ENCODE measurements around the gene ANKH. TPM values are rescaled to one million over a fixed set of nuclear protein-coding genes. Genes with fewer than 3 reads are reported as not detected.
"Not testable (repeated sequence)": the region's sequence is repeated elsewhere in the genome, so short reads cannot be mapped to it uniquely, and the experiment has no call there.

ANKH gene
- polyA plus RNA-seq, 4 donors = 33.0 to 82.2 (median 41.9) TPM

- no peak overlapping the region for H3K4me3 ChIP-seq (ENCODE audit: low read depth in 1 of 3, low read length in 3 of 3)
- no peaks in the 10 kb centered on the region for H3K9me3 ChIP-seq (ENCODE audit: control insufficient read depth in 2 of 2, insufficient read depth in 1 of 2, low read depth in 1 of 2, low read length in 1 of 2)
- H3K27ac ChIP-seq (ENCODE audit: low read depth in 1 of 3, low read length in 2 of 3) = peak overlapping the region; percentile 54 to 68 (median 59)
- FAIRE-seq (no peak), DNase-seq (peak in 1 of 2 donors; percentile 21)
- 25 to 61% (median 43%) methylated on average over 9 of the region's 9 CpGs for WGBS, 3 donors
- peaks cover 0 to 17% (median 2%) of the 10 kb centered on the region in 3 donors for H3K36me3 ChIP-seq (ENCODE audit: control insufficient read depth in 3 of 3, insufficient read depth in 2 of 3, low read depth in 1 of 3, low read length in 3 of 3)
- no peaks in the 10 kb centered on the region for H3K27me3 ChIP-seq (ENCODE audit: control insufficient read depth in 3 of 3, insufficient read depth in 3 of 3, low read length in 3 of 3)
- peaks cover 3 to 52% (median 7%) of the 10 kb centered on the region in 3 donors for H3K4me1 ChIP-seq (ENCODE audit: control insufficient read depth in 3 of 3, insufficient read depth in 2 of 3, low read depth in 1 of 3, low read length in 2 of 3)
These were observed 21.0 kb downstream of the ANKH start for GRCh38 chr5:14850419-14851049.

GRCh38 chr5:14849516-14850294, 21.9 kb downstream of the ANKH start:
- Histone ChIP-seq H3K4me3 (ENCODE audit: low read depth in 1 of 3, low read length in 3 of 3) (no peak overlapping the region), H3K4me1 (ENCODE audit: control insufficient read depth in 3 of 3, insufficient read depth in 2 of 3, low read depth in 1 of 3, low read length in 2 of 3) (peaks cover 3 to 44% (median 7%) of the 10 kb centered on the region in 3 donors), H3K36me3 (ENCODE audit: control insufficient read depth in 3 of 3, insufficient read depth in 2 of 3, low read depth in 1 of 3, low read length in 3 of 3) (peaks cover 0 to 17% (median 2%) of the 10 kb centered on the region in 3 donors), H3K27ac (ENCODE audit: low read depth in 1 of 3, low read length in 2 of 3) (peak overlapping the region in 1 of 3 donors; percentile 59), H3K27me3 (ENCODE audit: control insufficient read depth in 3 of 3, insufficient read depth in 3 of 3, low read length in 3 of 3) (no peaks in the 10 kb centered on the region), H3K9me3 (ENCODE audit: control insufficient read depth in 2 of 2, insufficient read depth in 1 of 2, low read depth in 1 of 2, low read length in 1 of 2) (no peaks in the 10 kb centered on the region)
- DNase-seq (no peak), FAIRE-seq (no peak)
- WGBS, 3 donors = 90 to 94% (median 93%) methylated on average over 14 of the region's 14 CpGs

- H3K36me3 ChIP-seq (ENCODE audit: control insufficient read depth in 3 of 3, insufficient read depth in 2 of 3, low read depth in 1 of 3, low read length in 3 of 3) = peaks cover 2 to 17% (median 2%) of the 10 kb centered on the region in 3 donors
- FAIRE-seq; H3K27ac ChIP-seq (ENCODE audit: low read depth in 1 of 3, low read length in 2 of 3); DNase-seq; H3K4me3 ChIP-seq (ENCODE audit: low read depth in 1 of 3, low read length in 3 of 3); H3K27me3 ChIP-seq (ENCODE audit: control insufficient read depth in 3 of 3, insufficient read depth in 3 of 3, low read length in 3 of 3); H3K9me3 ChIP-seq (ENCODE audit: control insufficient read depth in 2 of 2, insufficient read depth in 1 of 2, low read depth in 1 of 2, low read length in 1 of 2): not testable (repeated sequence)
- H3K4me1 ChIP-seq (ENCODE audit: control insufficient read depth in 3 of 3, insufficient read depth in 2 of 3, low read depth in 1 of 3, low read length in 2 of 3) = peaks cover 3 to 39% (median 7%) of the 10 kb centered on the region in 3 donors
- 62 to 74% (median 70%) methylated on average over 3 of the region's 3 CpGs for WGBS, 3 donors
These were observed 22.6 kb downstream of the ANKH start for GRCh38 chr5:14848942-14849341.

- FAIRE-seq = no peak
- Histone ChIP-seq H3K36me3 (ENCODE audit: control insufficient read depth in 3 of 3, insufficient read depth in 2 of 3, low read depth in 1 of 3, low read length in 3 of 3) (peaks cover 2 to 17% (median 4%) of the 10 kb centered on the region in 3 donors), H3K4me1 (ENCODE audit: control insufficient read depth in 3 of 3, insufficient read depth in 2 of 3, low read depth in 1 of 3, low read length in 2 of 3) (peaks cover 3 to 34% (median 5%) of the 10 kb centered on the region in 3 donors), H3K4me3 (ENCODE audit: low read depth in 1 of 3, low read length in 3 of 3) (no peak overlapping the region), H3K27ac (ENCODE audit: low read depth in 1 of 3, low read length in 2 of 3) (no peak overlapping the region), H3K9me3 (ENCODE audit: control insufficient read depth in 2 of 2, insufficient read depth in 1 of 2, low read depth in 1 of 2, low read length in 1 of 2) (no peaks in the 10 kb centered on the region), H3K27me3 (ENCODE audit: control insufficient read depth in 3 of 3, insufficient read depth in 3 of 3, low read length in 3 of 3) (no peaks in the 10 kb centered on the region)
- WGBS, 3 donors = 95 to 96% (median 96%) methylated on average over 20 to 21 of the region's 21 CpGs
- DNase-seq = no peak
These were observed 23.2 kb downstream of the ANKH start for GRCh38 chr5:14848385-14848784.

GRCh38 chr5:14847471-14847870, 24.1 kb downstream of the ANKH start:
- DNase-seq (no peak), FAIRE-seq (no peak)
- no peaks in the 10 kb centered on the region for H3K27me3 ChIP-seq (ENCODE audit: control insufficient read depth in 3 of 3, insufficient read depth in 3 of 3, low read length in 3 of 3)
- H3K9me3 ChIP-seq (ENCODE audit: control insufficient read depth in 2 of 2, insufficient read depth in 1 of 2, low read depth in 1 of 2, low read length in 1 of 2) = no peaks in the 10 kb centered on the region
- peaks cover 2 to 19% (median 4%) of the 10 kb centered on the region in 3 donors for H3K36me3 ChIP-seq (ENCODE audit: control insufficient read depth in 3 of 3, insufficient read depth in 2 of 3, low read depth in 1 of 3, low read length in 3 of 3)
- no peak overlapping the region for H3K4me3 ChIP-seq (ENCODE audit: low read depth in 1 of 3, low read length in 3 of 3)
- WGBS, 3 donors = 90 to 96% (median 93%) methylated on average over 5 of the region's 5 CpGs
- peaks cover 3 to 25% (median 5%) of the 10 kb centered on the region in 3 donors for H3K4me1 ChIP-seq (ENCODE audit: control insufficient read depth in 3 of 3, insufficient read depth in 2 of 3, low read depth in 1 of 3, low read length in 2 of 3)
- no peak overlapping the region for H3K27ac ChIP-seq (ENCODE audit: low read depth in 1 of 3, low read length in 2 of 3)

- FAIRE-seq = no peak
- Histone ChIP-seq H3K27ac (ENCODE audit: low read depth in 1 of 3, low read length in 2 of 3) (no peak overlapping the region), H3K4me3 (ENCODE audit: low read depth in 1 of 3, low read length in 3 of 3) (no peak overlapping the region), H3K27me3 (ENCODE audit: control insufficient read depth in 3 of 3, insufficient read depth in 3 of 3, low read length in 3 of 3) (no peaks in the 10 kb centered on the region), H3K4me1 (ENCODE audit: control insufficient read depth in 3 of 3, insufficient read depth in 2 of 3, low read depth in 1 of 3, low read length in 2 of 3) (no peaks in the 10 kb centered on the region), H3K9me3 (ENCODE audit: control insufficient read depth in 2 of 2, insufficient read depth in 1 of 2, low read depth in 1 of 2, low read length in 1 of 2) (no peaks in the 10 kb centered on the region), H3K36me3 (ENCODE audit: control insufficient read depth in 3 of 3, insufficient read depth in 2 of 3, low read depth in 1 of 3, low read length in 3 of 3) (peaks cover 0 to 13% (median 6%) of the 10 kb centered on the region in 3 donors)
- WGBS, 3 donors = 61 to 81% (median 80%) methylated on average over 4 of the region's 4 CpGs
- DNase-seq = no peak
These were observed 29.5 kb downstream of the ANKH start for GRCh38 chr5:14842117-14842516.

- no peak overlapping the region for H3K27ac ChIP-seq (ENCODE audit: low read depth in 1 of 3, low read length in 2 of 3)
- FAIRE-seq (no peak), DNase-seq (no peak)
- no peaks in the 10 kb centered on the region for H3K27me3 ChIP-seq (ENCODE audit: control insufficient read depth in 3 of 3, insufficient read depth in 3 of 3, low read length in 3 of 3)
- 89 to 95% (median 89%) methylated on average over 3 of the region's 3 CpGs for WGBS, 3 donors
- H3K4me1 ChIP-seq (ENCODE audit: control insufficient read depth in 3 of 3, insufficient read depth in 2 of 3, low read depth in 1 of 3, low read length in 2 of 3) = no peaks in the 10 kb centered on the region
- H3K9me3 ChIP-seq (ENCODE audit: control insufficient read depth in 2 of 2, insufficient read depth in 1 of 2, low read depth in 1 of 2, low read length in 1 of 2) = no peaks in the 10 kb centered on the region
- peaks cover 0 to 7% (median 6%) of the 10 kb centered on the region in 3 donors for H3K36me3 ChIP-seq (ENCODE audit: control insufficient read depth in 3 of 3, insufficient read depth in 2 of 3, low read depth in 1 of 3, low read length in 3 of 3)
- H3K4me3 ChIP-seq (ENCODE audit: low read depth in 1 of 3, low read length in 3 of 3) = no peak overlapping the region
These were observed 31.0 kb downstream of the ANKH start for GRCh38 chr5:14840624-14841023.

GRCh38 chr5:14838396-14839319, 32.9 kb downstream of the ANKH start:
- DNase-seq = no peak
- no peaks in the 10 kb centered on the region for H3K4me1 ChIP-seq (ENCODE audit: control insufficient read depth in 3 of 3, insufficient read depth in 2 of 3, low read depth in 1 of 3, low read length in 2 of 3)
- no peak overlapping the region for H3K27ac ChIP-seq (ENCODE audit: low read depth in 1 of 3, low read length in 2 of 3)
- 87 to 90% (median 89%) methylated on average over 15 of the region's 15 CpGs for WGBS, 3 donors
- H3K9me3 ChIP-seq (ENCODE audit: control insufficient read depth in 2 of 2, insufficient read depth in 1 of 2, low read depth in 1 of 2, low read length in 1 of 2) = no peaks in the 10 kb centered on the region
- peaks cover 0 to 7% (median 4%) of the 10 kb centered on the region in 3 donors for H3K36me3 ChIP-seq (ENCODE audit: control insufficient read depth in 3 of 3, insufficient read depth in 2 of 3, low read depth in 1 of 3, low read length in 3 of 3)
- FAIRE-seq = no peak
- H3K4me3 ChIP-seq (ENCODE audit: low read depth in 1 of 3, low read length in 3 of 3) = no peak overlapping the region
- no peaks in the 10 kb centered on the region for H3K27me3 ChIP-seq (ENCODE audit: control insufficient read depth in 3 of 3, insufficient read depth in 3 of 3, low read length in 3 of 3)
